GM23338 (cell line): ENCODE measurements around the gene CGB2. TPM values are rescaled to one million over a fixed set of nuclear protein-coding genes. Genes with fewer than 3 reads are reported as not detected.

ENCODE experiments used
- ATAC-seq: fragments of 200-7000 bp; cut with Tn5 transposase; 3 replicates; pipeline ENCODE4 v1.9.1; 2020
- DNase-seq: peaks from one replicate; pipeline ENCODE4 v3.0.0-alpha.2; 2015; ENCODE audit warnings: low spot score
- H2AFZ ChIP-seq: fragments of 200-600 bp; sonication (generic); 2 replicates; pipeline ENCODE4 v1.8.0; 2016; ENCODE audit warnings: antibody characterized with exemption, mild to moderate bottlenecking, moderate library complexity
- H3F3A ChIP-seq: fragments of 200-600 bp; sonication (generic); replicated peaks from 2 replicates; pipeline ENCODE4 v1.8.0; 2017; ENCODE audit warnings: antibody characterized with exemption, mixed run types, low read depth
- H3K27ac ChIP-seq: fragments of 200-600 bp; sonication (generic); 2 replicates; pipeline ENCODE4 v1.6.1; 2016; ENCODE audit warnings: low read depth
- H3K27me3 ChIP-seq: fragments of 200-600 bp; sonication (generic); 2 replicates; pipeline ENCODE4 v1.8.0; 2016; ENCODE audit warnings: mild to moderate bottlenecking, mixed run types, moderate library complexity; ENCODE audit not compliant: insufficient read depth
- H3K36me3 ChIP-seq: fragments of 200-600 bp; sonication (generic); 2 replicates; pipeline ENCODE4 v1.8.0; 2016; ENCODE audit warnings: mild to moderate bottlenecking; ENCODE audit not compliant: insufficient read depth
- H3K4me1 ChIP-seq: fragments of 200-600 bp; sonication (generic); 2 replicates; pipeline ENCODE4 v1.8.0; 2016; ENCODE audit warnings: mild to moderate bottlenecking, moderate library complexity; ENCODE audit not compliant: insufficient read depth
- H3K4me2 ChIP-seq: fragments of 200-600 bp; sonication (generic); 2 replicates; pipeline ENCODE4 v1.7.1; 2017; ENCODE audit warnings: mixed run types
- H3K4me3 ChIP-seq: fragments of 200-600 bp; sonication (generic); 2 replicates; pipeline ENCODE4 v1.6.1; 2016; ENCODE audit warnings: mixed run types
- H3K79me2 ChIP-seq: fragments of 200-600 bp; sonication (generic); replicated peaks from 2 replicates; pipeline ENCODE4 v1.8.0; 2017; ENCODE audit warnings: mild to moderate bottlenecking; ENCODE audit not compliant: insufficient read depth
- H3K9me2 ChIP-seq: fragments of 200-600 bp; sonication (generic); 2 replicates; pipeline ENCODE4 v1.8.0; 2017; ENCODE audit not compliant: insufficient read depth
- H4K20me1 ChIP-seq: fragments of 200-600 bp; sonication (generic); replicated peaks from 2 replicates; pipeline ENCODE4 v1.8.0; 2017; ENCODE audit warnings: mild to moderate bottlenecking; ENCODE audit not compliant: insufficient read depth
- H3K27ac Mint-ChIP-seq: 2 replicates; pipeline ENCODE4 v1.8.0; 2020; ENCODE audit warnings: inconsistent platforms, mild to moderate bottlenecking, moderate library complexity, mixed read lengths
- H3K27me3 Mint-ChIP-seq: 3 replicates; pipeline ENCODE4 v1.8.0; 2022; ENCODE audit warnings: low read depth, mild to moderate bottlenecking, moderate library complexity, mixed read lengths, inconsistent platforms; ENCODE audit not compliant: insufficient read depth, poor library complexity
- H3K36me3 Mint-ChIP-seq: 3 replicates; pipeline ENCODE4 v1.8.0; 2021; ENCODE audit warnings: low read depth, mild to moderate bottlenecking, inconsistent platforms, moderate library complexity, mixed read lengths
- H3K4me1 Mint-ChIP-seq: 3 replicates; pipeline ENCODE4 v1.8.0; 2020; ENCODE audit warnings: mild to moderate bottlenecking, inconsistent platforms, mixed read lengths
- H3K4me3 Mint-ChIP-seq: 3 replicates; pipeline ENCODE4 v1.8.0; 2021; ENCODE audit warnings: moderate library complexity, mild to moderate bottlenecking, inconsistent platforms, mixed read lengths
- H3K9me3 Mint-ChIP-seq: 3 replicates; pipeline ENCODE4 v1.8.0; 2020; ENCODE audit warnings: moderate library complexity, mild to moderate bottlenecking, inconsistent platforms, mixed read lengths
- CREB1 ChIP-seq: fragments of 250-450 bp; sonication (Bioruptor Pico); IDR thresholded peaks from 2 replicates; pipeline ENCODE4 v1.5.0; 2020; ENCODE audit warnings: low read depth, mild to moderate bottlenecking, moderate library complexity
- EZH2 ChIP-seq: fragments of 200-600 bp; sonication (generic); IDR thresholded peaks from one replicate; pipeline ENCODE4 v1.8.0; 2017; ENCODE audit warnings: antibody characterized with exemption, mild to moderate bottlenecking, low read depth; ENCODE audit not compliant: unreplicated experiment
- EZH2phosphoT487 ChIP-seq: fragments of 200-600 bp; sonication (generic); IDR thresholded peaks from one replicate; pipeline ENCODE4 v1.8.1; 2018; ENCODE audit warnings: antibody characterized with exemption; ENCODE audit not compliant: unreplicated experiment
- JUNB ChIP-seq: IDR thresholded peaks from one replicate; pipeline ENCODE4 v1.6.1; 2016; ENCODE audit warnings: antibody characterized with exemption; ENCODE audit not compliant: unreplicated experiment
- NANOG ChIP-seq: IDR thresholded peaks from 2 replicates; pipeline ENCODE4 v1.6.1; 2016; ENCODE audit warnings: antibody characterized with exemption, borderline replicate concordance
- POLR2AphosphoS5 ChIP-seq: IDR thresholded peaks from 2 replicates; pipeline ENCODE4 v1.6.1; 2016; ENCODE audit warnings: antibody characterized with exemption, low read depth
- STAT1 ChIP-seq: IDR thresholded peaks from one replicate; pipeline ENCODE4 v1.6.1; 2016; ENCODE audit warnings: antibody characterized with exemption; ENCODE audit not compliant: unreplicated experiment
- ZNF331 ChIP-seq: fragments of 250-450 bp; sonication (Bioruptor Pico); IDR thresholded peaks from 2 replicates; pipeline ENCODE4 v1.5.0; 2020; ENCODE audit warnings: low read depth, mild to moderate bottlenecking, moderate library complexity
- polyA plus RNA-seq: library from polyadenylated mRNA; unstranded; fragments of >200 nt; fragmentation: Nextera tagmentation; extraction: Ambion mirVana; gene quantifications from 2 replicates; pipeline ENCODE4 v1.2.1, GENCODE V29; 2016
- total RNA-seq: library from RNA; depleted of rRNA; stranded (reverse); fragments of >200 nt; shearing (Covaris generic); gene quantifications from 2 replicates; pipeline ENCODE4 v1.2.3, GENCODE V29; 2014
- TF ChIP-seq, protein P1 (sequence below), 2 experiments: fragments of 200-600 bp in 1 of 2; sonication (generic) in 1 of 2; conservative IDR thresholded peaks; 2 replicates each; pipeline versions ENCODE4 v1.5.1 to v1.6.1; 2016 to 2017; ENCODE audit warnings: antibody characterized with exemption in 2 of 2, low read depth in 2 of 2, mild to moderate bottlenecking in 2 of 2, moderate library complexity in 1 of 2
- TF ChIP-seq, protein P2 (sequence below): IDR thresholded peaks from 2 replicates; pipeline ENCODE4 v1.6.1; 2016; ENCODE audit warnings: antibody characterized with exemption

The CGB2 gene
- total and polyA plus RNA-seq, 2 experiments from 2014 or later = 0.57 TPM; not detected in 1

GRCh38 chr19:49061445-49061844 lies 29.8 kb downstream of the CGB2 start:
- Mint-ChIP-seq H3K9me3 (no peaks in the 10 kb centered on the region; the same call in 2 of the 3 replicates), H3K4me1 (peaks cover 36% of the 10 kb centered on the region), H3K4me3 (no peak overlapping the region), H3K36me3 (no peaks in the 10 kb centered on the region), H3K27ac (no peak overlapping the region), H3K27me3 (peaks cover 41% of the 10 kb centered on the region)
- Histone ChIP-seq H2AFZ (no peak overlapping the region), H3K4me3 (no peak overlapping the region), H3K79me2 (no peaks in the 10 kb centered on the region), H3K9me2 (no peaks in the 10 kb centered on the region), H3K27ac (no peak overlapping the region), H4K20me1 (no peaks in the 10 kb centered on the region), H3K27me3 (peaks cover 60% of the 10 kb centered on the region), H3F3A (no peaks in the 10 kb centered on the region), H3K36me3 (no peaks in the 10 kb centered on the region), H3K4me1 (peaks cover 36% of the 10 kb centered on the region), H3K4me2 (no peak overlapping the region)
- DNase-seq (no peak), ATAC-seq (no peak)
- TF ChIP-seq POLR2AphosphoS5 (no peak), STAT1 (no peak), EZH2 (no peak)
- TF ChIP-seq, protein P1, sequence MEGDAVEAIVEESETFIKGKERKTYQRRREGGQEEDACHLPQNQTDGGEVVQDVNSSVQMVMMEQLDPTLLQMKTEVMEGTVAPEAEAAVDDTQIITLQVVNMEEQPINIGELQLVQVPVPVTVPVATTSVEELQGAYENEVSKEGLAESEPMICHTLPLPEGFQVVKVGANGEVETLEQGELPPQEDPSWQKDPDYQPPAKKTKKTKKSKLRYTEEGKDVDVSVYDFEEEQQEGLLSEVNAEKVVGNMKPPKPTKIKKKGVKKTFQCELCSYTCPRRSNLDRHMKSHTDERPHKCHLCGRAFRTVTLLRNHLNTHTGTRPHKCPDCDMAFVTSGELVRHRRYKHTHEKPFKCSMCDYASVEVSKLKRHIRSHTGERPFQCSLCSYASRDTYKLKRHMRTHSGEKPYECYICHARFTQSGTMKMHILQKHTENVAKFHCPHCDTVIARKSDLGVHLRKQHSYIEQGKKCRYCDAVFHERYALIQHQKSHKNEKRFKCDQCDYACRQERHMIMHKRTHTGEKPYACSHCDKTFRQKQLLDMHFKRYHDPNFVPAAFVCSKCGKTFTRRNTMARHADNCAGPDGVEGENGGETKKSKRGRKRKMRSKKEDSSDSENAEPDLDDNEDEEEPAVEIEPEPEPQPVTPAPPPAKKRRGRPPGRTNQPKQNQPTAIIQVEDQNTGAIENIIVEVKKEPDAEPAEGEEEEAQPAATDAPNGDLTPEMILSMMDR (conservative IDR thresholded peaks at IDR 0.05; ENCODE audit: low read depth in 2 of 2) = no peak

DNA sequence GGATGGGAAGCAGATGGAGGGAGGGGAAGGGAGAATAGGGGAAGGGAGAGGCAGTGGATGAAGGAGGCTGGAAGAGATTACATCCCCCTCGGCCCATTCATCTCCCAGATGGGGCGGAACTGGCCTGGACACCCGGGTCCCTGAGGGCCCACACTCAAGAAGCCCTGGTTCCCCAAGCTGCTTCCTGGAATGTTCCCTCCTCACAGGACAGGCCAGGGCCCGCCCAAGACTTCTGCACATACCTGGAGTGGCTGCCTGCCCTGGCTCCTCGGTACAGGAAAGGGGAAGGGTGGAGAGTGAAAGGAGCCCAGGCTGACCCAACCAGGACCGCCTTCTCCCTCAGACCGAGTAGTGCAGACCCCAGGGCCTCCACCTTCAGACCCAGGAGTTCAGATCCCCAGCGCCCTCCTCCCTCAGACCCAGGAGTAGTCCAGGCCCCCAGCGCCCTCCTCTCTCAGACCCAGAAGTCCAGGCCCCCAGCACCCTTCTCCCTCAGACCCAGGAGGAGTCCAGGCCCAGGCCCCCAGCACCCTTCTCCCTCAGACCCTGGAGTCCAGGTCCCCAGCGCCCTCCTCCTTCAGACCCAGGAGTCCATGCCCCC lies 32.4 kb downstream of the CGB2 start:
- peak; percentile 72 for DNase-seq
- TF ChIP-seq ZNF331 (CRISPR knock-in tag) (no peak), STAT1 (no peak), NANOG (no peak), EZH2 (no peak), JUNB (no peak), EZH2phosphoT487 (no peak), CREB1 (CRISPR knock-in tag) (no peak), POLR2AphosphoS5 (no peak)
- TF ChIP-seq, protein P2, sequence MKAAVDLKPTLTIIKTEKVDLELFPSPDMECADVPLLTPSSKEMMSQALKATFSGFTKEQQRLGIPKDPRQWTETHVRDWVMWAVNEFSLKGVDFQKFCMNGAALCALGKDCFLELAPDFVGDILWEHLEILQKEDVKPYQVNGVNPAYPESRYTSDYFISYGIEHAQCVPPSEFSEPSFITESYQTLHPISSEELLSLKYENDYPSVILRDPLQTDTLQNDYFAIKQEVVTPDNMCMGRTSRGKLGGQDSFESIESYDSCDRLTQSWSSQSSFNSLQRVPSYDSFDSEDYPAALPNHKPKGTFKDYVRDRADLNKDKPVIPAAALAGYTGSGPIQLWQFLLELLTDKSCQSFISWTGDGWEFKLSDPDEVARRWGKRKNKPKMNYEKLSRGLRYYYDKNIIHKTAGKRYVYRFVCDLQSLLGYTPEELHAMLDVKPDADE = no peak
- TF ChIP-seq, protein P1 (conservative IDR thresholded peaks at IDR 0.05; ENCODE audit: low read depth in 2 of 2) = no peak

More for the DNA sequence above, 32.4 kb downstream of the CGB2 start:
- H3K27me3 ChIP-seq = peaks cover 59% of the 10 kb centered on the region
- no peak overlapping the region; the same call in 1 of the 2 replicates for H2AFZ ChIP-seq
- Mint-ChIP-seq H3K4me3 (peak overlapping the region; percentile 64), H3K4me1 (peaks cover 36% of the 10 kb centered on the region), H3K9me3 (peaks cover 10% of the 10 kb centered on the region; the same call in 2 of the 3 replicates), H3K27ac (no peak overlapping the region), H3K27me3 (peaks cover 39% of the 10 kb centered on the region), H3K36me3 (peaks cover 3% of the 10 kb centered on the region; the same call in 2 of the 3 replicates)
- no peaks in the 10 kb centered on the region for H3F3A ChIP-seq
- H3K79me2 ChIP-seq = no peaks in the 10 kb centered on the region
- no peaks in the 10 kb centered on the region for H4K20me1 ChIP-seq
- no peak overlapping the region for H3K27ac ChIP-seq
- peak; percentile 38 for ATAC-seq
- H3K4me1 ChIP-seq = peaks cover 32% of the 10 kb centered on the region
- H3K4me3 ChIP-seq = peak overlapping the region; percentile 65
- no peaks in the 10 kb centered on the region for H3K36me3 ChIP-seq
- H3K9me2 ChIP-seq = 0 out of 2 replicates have a peak, but pooled peaks cover 5% of the 10 kb centered on the region
- H3K4me2 ChIP-seq = peak overlapping the region; percentile 91
